NCI-H2196 (cell line): ENCODE data around the gene SPDYE2.
"Not testable (repeated sequence)": the region's sequence is repeated elsewhere in the genome, so short reads cannot be mapped to it uniquely, and the experiment has no call there.

Source experiments
- DNase-seq: peaks from one replicate; lab custom pipeline; 2025; ENCODE audit not compliant: unreplicated experiment; lab: John Stamatoyannopoulos, UW

Gene SPDYE2

GRCh38 chr7:102599699-102600098, 48.7 kb downstream of the SPDYE2 start:
- not testable (repeated sequence) for DNase-seq

- DNase-seq, result not testable (repeated sequence)
Observed at GRCh38 chr7:102602317-102602716, 51.3 kb downstream of the SPDYE2 start.

GRCh38 chr7:102604431-102605145, 53.6 kb downstream of the SPDYE2 start:
- not testable (repeated sequence) for DNase-seq

DNA sequence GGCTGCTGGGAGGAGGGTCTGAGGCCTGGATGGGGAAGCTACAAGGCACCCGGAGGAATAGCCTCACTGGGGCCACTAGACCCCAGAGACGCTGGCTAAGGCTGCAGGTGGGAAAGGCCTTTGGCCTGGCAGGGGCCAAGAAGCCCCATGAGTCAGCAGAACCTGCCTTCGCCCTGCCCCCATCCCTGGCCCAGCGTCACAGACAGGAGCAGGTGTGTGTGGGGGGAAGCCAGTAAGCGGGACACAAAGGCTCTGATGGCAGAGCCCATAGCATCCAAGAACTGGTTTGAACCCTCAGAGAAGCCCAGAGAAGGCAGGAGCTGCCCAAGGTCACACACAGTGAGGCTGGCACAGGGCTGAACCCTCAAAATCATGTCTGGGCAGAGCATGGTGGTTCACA, 55.8 kb downstream of the SPDYE2 start:
- DNase-seq, result not testable (repeated sequence)

DNA sequence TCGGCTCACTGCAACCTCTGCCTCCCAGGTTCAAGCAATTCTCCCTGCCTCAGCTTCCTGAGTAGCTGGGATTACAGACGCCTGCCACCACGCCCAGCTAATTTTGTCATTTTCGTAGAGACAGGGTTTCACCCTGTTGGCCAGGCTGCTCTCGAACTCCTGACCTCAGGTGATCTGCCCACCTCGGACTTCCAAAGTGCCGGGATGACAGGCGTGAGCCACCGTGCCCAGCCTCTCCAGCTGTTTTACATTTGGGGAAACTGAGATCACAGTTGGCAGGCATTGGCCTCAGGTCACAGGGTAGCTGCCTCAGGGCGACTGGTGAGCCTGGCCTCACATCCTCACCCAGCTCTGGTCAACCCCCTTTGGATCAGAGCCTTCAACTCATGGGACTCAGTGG, 58.7 kb downstream of the SPDYE2 start:
- DNase-seq, result not testable (repeated sequence)

GRCh38 chr7:102610441-102610840, 59.4 kb downstream of the SPDYE2 start:
- DNase-seq, result not testable (repeated sequence)

DNA sequence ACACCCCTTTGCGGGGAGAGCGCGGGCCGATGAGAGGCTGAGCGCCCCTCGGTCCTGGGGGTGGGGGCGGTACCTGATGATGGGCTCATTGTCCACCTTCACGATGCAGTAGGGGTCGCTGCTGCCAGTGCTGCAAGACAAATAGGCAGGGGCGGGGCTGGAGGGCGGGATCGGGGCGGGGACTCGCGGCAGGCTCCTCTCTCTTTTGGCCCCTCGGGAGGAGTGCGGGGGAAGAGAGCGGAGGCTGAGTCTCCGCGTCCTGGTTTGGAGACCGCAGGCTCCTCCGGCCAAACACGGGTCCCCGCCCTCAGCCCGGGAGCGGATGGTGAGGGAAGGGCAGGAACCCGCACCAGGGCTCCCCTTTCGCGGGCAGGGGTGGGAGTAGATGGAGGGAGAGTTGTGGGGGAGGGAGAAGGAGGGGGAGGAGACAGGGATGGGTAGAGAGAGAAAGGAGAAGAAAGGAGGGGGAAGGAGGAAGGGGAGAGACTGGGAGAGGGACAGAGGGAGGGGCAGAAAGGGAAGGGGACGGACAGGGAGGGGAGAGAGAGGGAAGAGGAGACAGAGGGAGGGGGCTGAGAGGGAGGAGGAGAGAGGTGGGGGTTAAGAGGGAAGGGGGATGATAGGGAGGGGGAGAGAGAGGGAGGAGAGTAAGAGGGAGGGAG, 60.1 kb downstream of the SPDYE2 start:
- DNase-seq, result not testable (repeated sequence)

- DNase-seq, result not testable (repeated sequence)
Observed at GRCh38 chr7:102611675-102612325, 60.8 kb downstream of the SPDYE2 start.
